BE2C (cell line): Measurements from ENCODE around the gene CLTA.

ENCODE experiments used
- DNase-seq: peaks from one replicate; pipeline ENCODE4 v3.0.0-alpha.2; 2020
- H3K27me3 ChIP-seq: fragments of 250-450 bp; sonication (Bioruptor Pico); 2 replicates; pipeline ENCODE4 v1.5.1; 2020; ENCODE audit warnings: mild to moderate bottlenecking
- H3K36me3 ChIP-seq: fragments of 250-450 bp; sonication (Bioruptor Pico); 2 replicates; pipeline ENCODE4 v1.5.1; 2020; ENCODE audit warnings: mild to moderate bottlenecking
- H3K4me1 ChIP-seq: fragments of 250-450 bp; sonication (Bioruptor Pico); 2 replicates; pipeline ENCODE4 v1.5.1; 2020
- H3K4me3 ChIP-seq: 2 replicates; pipeline ENCODE4 v1.5.1; 2011; ENCODE audit warnings: low read depth, low read length
- H3K9me3 ChIP-seq: fragments of 250-450 bp; sonication (Bioruptor Pico); 2 replicates; pipeline ENCODE4 v1.5.1; 2020
- CTCF ChIP-seq: IDR thresholded peaks from 2 replicates; pipeline ENCODE4 v1.5.1; 2012; ENCODE audit warnings: mild to moderate bottlenecking, low read depth, low read length

The CLTA gene

GRCh38 chr9:36166168-36166927 is 24.4 kb upstream of the CLTA start:
- peak; percentile 84 for TF ChIP-seq CTCF
- no peaks in the 10 kb centered on the region for H3K9me3 ChIP-seq
- no peaks in the 10 kb centered on the region for H3K27me3 ChIP-seq
- H3K36me3 ChIP-seq, result no peaks in the 10 kb centered on the region
- peaks cover 31% of the 10 kb centered on the region for H3K4me1 ChIP-seq
- H3K4me3 ChIP-seq, result peak overlapping the region; percentile 43
- DNase-seq, result peak; percentile 83

- H3K4me1 ChIP-seq, result peaks cover 8% of the 10 kb centered on the region
- no peak within 1 kb of the TSS for H3K4me3 ChIP-seq
- no peaks in the 10 kb centered on the region for H3K27me3 ChIP-seq
- no peaks in the 10 kb centered on the region for H3K36me3 ChIP-seq
- H3K9me3 ChIP-seq, result no peaks in the 10 kb centered on the region
- TF ChIP-seq CTCF, result no peak
- DNase-seq, result no peak
Measured at GRCh38 chr9:36169166-36169565, 21.6 kb upstream of the CLTA start, which contains the start of gene CCIN. Gene CCIN (plus strand): TSS chr9:36169388. CDS start chr9:36169503, 115 bp downstream.

GRCh38 chr9:36169708-36170107 is 21.0 kb upstream of the CLTA start:
- Histone ChIP-seq H3K4me3 (no peak overlapping the region), H3K36me3 (no peaks in the 10 kb centered on the region), H3K27me3 (no peaks in the 10 kb centered on the region), H3K9me3 (no peaks in the 10 kb centered on the region), H3K4me1 (peaks cover 3% of the 10 kb centered on the region; the same call in 1 of the 2 replicates)
- TF ChIP-seq CTCF, result no peak
- DNase-seq, result no peak

- TF ChIP-seq CTCF, result no peak
- Histone ChIP-seq H3K4me1 (no peaks in the 10 kb centered on the region), H3K4me3 (no peak overlapping the region), H3K27me3 (no peaks in the 10 kb centered on the region), H3K9me3 (no peaks in the 10 kb centered on the region), H3K36me3 (no peaks in the 10 kb centered on the region)
- no peak for DNase-seq
Measured at GRCh38 chr9:36170531-36170930, 20.2 kb upstream of the CLTA start.

- Histone ChIP-seq H3K4me3 (no peak overlapping the region), H3K36me3 (no peaks in the 10 kb centered on the region), H3K4me1 (no peaks in the 10 kb centered on the region), H3K27me3 (no peaks in the 10 kb centered on the region), H3K9me3 (no peaks in the 10 kb centered on the region)
- no peak for TF ChIP-seq CTCF
- no peak for DNase-seq
Measured at GRCh38 chr9:36173861-36174260, 16.9 kb upstream of the CLTA start.

- H3K36me3 ChIP-seq, result no peaks in the 10 kb centered on the region
- no peak overlapping the region for H3K4me3 ChIP-seq
- no peak for TF ChIP-seq CTCF
- no peaks in the 10 kb centered on the region for H3K27me3 ChIP-seq
- no peaks in the 10 kb centered on the region for H3K9me3 ChIP-seq
- no peaks in the 10 kb centered on the region for H3K4me1 ChIP-seq
- no peak for DNase-seq
Measured at GRCh38 chr9:36174271-36174670, 16.4 kb upstream of the CLTA start.
